ENCODE data around the gene ETNK2.

DNA sequence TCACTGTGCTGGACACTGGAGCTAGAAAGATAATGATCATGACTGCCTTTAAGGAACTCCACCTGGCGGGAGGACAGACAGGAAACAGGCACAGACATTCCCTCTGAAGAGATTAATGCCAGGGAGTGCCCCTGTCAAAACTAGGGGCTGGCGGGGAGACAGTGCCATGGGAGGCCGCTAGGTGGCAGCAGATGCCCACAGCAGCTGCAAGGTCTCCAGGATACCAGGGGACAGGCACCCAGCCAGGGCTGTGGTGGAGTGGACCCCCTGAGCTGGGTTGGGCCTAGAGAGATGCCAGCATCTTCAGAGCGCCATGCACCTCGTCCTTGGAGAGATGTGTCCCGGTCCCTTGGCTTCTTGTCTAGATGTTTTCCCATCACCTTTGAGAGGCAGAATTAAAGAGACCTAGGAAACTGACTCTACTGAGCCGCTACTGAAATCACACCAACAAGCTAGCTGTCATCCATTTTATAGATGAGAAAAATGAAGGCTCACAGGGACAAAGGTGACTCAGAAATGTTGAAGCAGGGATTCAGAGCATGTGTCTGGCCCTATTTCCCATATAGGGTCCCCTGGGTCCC, 10.7 kb upstream of the ETNK2 start:
- TF ChIP-seq, protein P1, sequence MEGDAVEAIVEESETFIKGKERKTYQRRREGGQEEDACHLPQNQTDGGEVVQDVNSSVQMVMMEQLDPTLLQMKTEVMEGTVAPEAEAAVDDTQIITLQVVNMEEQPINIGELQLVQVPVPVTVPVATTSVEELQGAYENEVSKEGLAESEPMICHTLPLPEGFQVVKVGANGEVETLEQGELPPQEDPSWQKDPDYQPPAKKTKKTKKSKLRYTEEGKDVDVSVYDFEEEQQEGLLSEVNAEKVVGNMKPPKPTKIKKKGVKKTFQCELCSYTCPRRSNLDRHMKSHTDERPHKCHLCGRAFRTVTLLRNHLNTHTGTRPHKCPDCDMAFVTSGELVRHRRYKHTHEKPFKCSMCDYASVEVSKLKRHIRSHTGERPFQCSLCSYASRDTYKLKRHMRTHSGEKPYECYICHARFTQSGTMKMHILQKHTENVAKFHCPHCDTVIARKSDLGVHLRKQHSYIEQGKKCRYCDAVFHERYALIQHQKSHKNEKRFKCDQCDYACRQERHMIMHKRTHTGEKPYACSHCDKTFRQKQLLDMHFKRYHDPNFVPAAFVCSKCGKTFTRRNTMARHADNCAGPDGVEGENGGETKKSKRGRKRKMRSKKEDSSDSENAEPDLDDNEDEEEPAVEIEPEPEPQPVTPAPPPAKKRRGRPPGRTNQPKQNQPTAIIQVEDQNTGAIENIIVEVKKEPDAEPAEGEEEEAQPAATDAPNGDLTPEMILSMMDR (IDR thresholded peaks at IDR 0.05; ENCODE audit: poor library complexity), result peak; percentile 94
- no peak for TF ChIP-seq EZH2 (IDR thresholded peaks at IDR 0.05; ENCODE audit: borderline replicate concordance)
- TF ChIP-seq EZH2phosphoT487 (IDR thresholded peaks at IDR 0.05; ENCODE audit: low read depth, severe bottlenecking, unreplicated experiment), result no peak
